Measurements from ENCODE around the gene SUPT16H.
"Not testable (repeated sequence)": the region's sequence is repeated elsewhere in the genome, so short reads cannot be mapped to it uniquely, and the experiment has no call there.

Gene SUPT16H

GRCh38 chr14:21382095-21382494 lies 1.7 kb downstream of the SUPT16H start:
- Histone ChIP-seq H3K9me3 (ENCODE audit: insufficient read depth, low read depth, low read length) (no peaks in the 10 kb centered on the region), H2BK120ac (ENCODE audit: insufficient read depth, low read length, poor library complexity) (no peak overlapping the region), H4K91ac (ENCODE audit: low read depth, low read length) (no peak overlapping the region), H2BK12ac (ENCODE audit: low read length) (no peak overlapping the region), H2AFZ (ENCODE audit: insufficient read depth, low read length, poor library complexity) (no peak overlapping the region), H4K8ac (ENCODE audit: low read depth, low read length) (no peak overlapping the region), H3K9ac (ENCODE audit: low read length) (no peak overlapping the region), H3K79me2 (ENCODE audit: control insufficient read depth, insufficient read depth, low read length, poor library complexity) (peaks cover 15% of the 10 kb centered on the region), H3K14ac (ENCODE audit: low read length) (no peak overlapping the region), H3K4me1 (ENCODE audit: control insufficient read depth in 1 of 2, insufficient read depth in 2 of 2, low read length in 2 of 2) (no peaks in the 10 kb centered on the region), H2AK5ac (ENCODE audit: low read length) (no peak overlapping the region), H3K18ac (ENCODE audit: low read length) (no peak overlapping the region), H2BK5ac (ENCODE audit: low read depth, low read length, poor library complexity) (no peak overlapping the region), H3K4me2 (ENCODE audit: low read length) (no peak overlapping the region), H3K23ac (ENCODE audit: low read length) (no peak overlapping the region), H3K27me3 (ENCODE audit: insufficient read depth, low read length) (no peaks in the 10 kb centered on the region), H3K27ac (ENCODE audit: low read depth, low read length) (no peak overlapping the region), H3K36me3 (ENCODE audit: control insufficient read depth in 1 of 2, insufficient read depth in 2 of 2, low read length in 2 of 2) (peaks cover 12% of the 10 kb centered on the region in 2 experiments), H4K12ac (ENCODE audit: low read depth, low read length) (no peak overlapping the region), H3K79me1 (ENCODE audit: low read length) (peaks cover 9% of the 10 kb centered on the region), H3K4ac (ENCODE audit: low read depth, low read length) (no peak overlapping the region), H3K4me3 (ENCODE audit: low read depth, low read length) (no peak overlapping the region)
- DNase-seq, result no peak

GRCh38 chr14:21379338-21379737 lies 4.5 kb downstream of the SUPT16H start:
- no CpG with 5 or more reads among the region's 6 CpGs for whole genome bisulfite sequencing (ENCODE audit: extremely low coverage, insufficient coverage, insufficient read length)
- peak overlapping the region; percentile 24 for H3K4ac ChIP-seq (ENCODE audit: low read depth, low read length)
- peaks cover 9% of the 10 kb centered on the region for H3K79me1 ChIP-seq (ENCODE audit: low read length)
- no peak overlapping the region for H3K14ac ChIP-seq (ENCODE audit: low read length)
- DNase-seq, result no peak
- no peak overlapping the region for H3K4me2 ChIP-seq (ENCODE audit: low read length)
- no peak overlapping the region for H2BK120ac ChIP-seq (ENCODE audit: insufficient read depth, low read length, poor library complexity)
- H3K4me3 ChIP-seq (ENCODE audit: low read depth, low read length), result no peak overlapping the region
- no peak overlapping the region for H3K18ac ChIP-seq (ENCODE audit: low read length)
- peaks cover 17% of the 10 kb centered on the region for H3K79me2 ChIP-seq (ENCODE audit: control insufficient read depth, insufficient read depth, low read length, poor library complexity)
- H3K27ac ChIP-seq (ENCODE audit: low read depth, low read length), result no peak overlapping the region
- H4K12ac ChIP-seq (ENCODE audit: low read depth, low read length), result no peak overlapping the region
- no peak overlapping the region for H3K9ac ChIP-seq (ENCODE audit: low read length)
- no peak overlapping the region for H2AFZ ChIP-seq (ENCODE audit: insufficient read depth, low read length, poor library complexity)
- no peaks in the 10 kb centered on the region for H3K9me3 ChIP-seq (ENCODE audit: insufficient read depth, low read depth, low read length)
- no peaks in the 10 kb centered on the region for H3K27me3 ChIP-seq (ENCODE audit: insufficient read depth, low read length)
- H3K23ac ChIP-seq (ENCODE audit: low read length), result no peak overlapping the region
- H4K91ac ChIP-seq (ENCODE audit: low read depth, low read length), result no peak overlapping the region
- no peak overlapping the region for H4K8ac ChIP-seq (ENCODE audit: low read depth, low read length)
- no peak overlapping the region for H2BK12ac ChIP-seq (ENCODE audit: low read length)
- H2AK5ac ChIP-seq (ENCODE audit: low read length), result no peak overlapping the region
- H3K4me1 ChIP-seq (ENCODE audit: control insufficient read depth in 1 of 2, insufficient read depth in 2 of 2, low read length in 2 of 2), result no peaks in the 10 kb centered on the region
- H2BK5ac ChIP-seq (ENCODE audit: low read depth, low read length, poor library complexity), result no peak overlapping the region
- peaks cover 2 to 6% of the 10 kb centered on the region in 2 experiments for H3K36me3 ChIP-seq (ENCODE audit: control insufficient read depth in 1 of 2, insufficient read depth in 2 of 2, low read length in 2 of 2)

GRCh38 chr14:21373980-21374379 lies 9.8 kb downstream of the SUPT16H start:
- Histone ChIP-seq H3K9ac (ENCODE audit: low read length) (no peak overlapping the region), H2BK120ac (ENCODE audit: insufficient read depth, low read length, poor library complexity) (no peak overlapping the region), H3K4me3 (ENCODE audit: low read depth, low read length) (no peak overlapping the region), H2BK12ac (ENCODE audit: low read length) (no peak overlapping the region), H3K14ac (ENCODE audit: low read length) (no peak overlapping the region), H4K12ac (ENCODE audit: low read depth, low read length) (no peak overlapping the region), H3K36me3 (ENCODE audit: control insufficient read depth in 1 of 2, insufficient read depth in 2 of 2, low read length in 2 of 2) (peaks cover 10 to 11% of the 10 kb centered on the region in 2 experiments), H3K4ac (ENCODE audit: low read depth, low read length) (no peak overlapping the region), H3K9me3 (ENCODE audit: insufficient read depth, low read depth, low read length) (no peaks in the 10 kb centered on the region), H2AK5ac (ENCODE audit: low read length) (no peak overlapping the region), H3K79me1 (ENCODE audit: low read length) (no peaks in the 10 kb centered on the region), H2AFZ (ENCODE audit: insufficient read depth, low read length, poor library complexity) (no peak overlapping the region), H3K27ac (ENCODE audit: low read depth, low read length) (no peak overlapping the region), H4K91ac (ENCODE audit: low read depth, low read length) (no peak overlapping the region), H3K4me1 (ENCODE audit: control insufficient read depth in 1 of 2, insufficient read depth in 2 of 2, low read length in 2 of 2) (no peaks in the 10 kb centered on the region), H3K4me2 (ENCODE audit: low read length) (no peak overlapping the region), H3K79me2 (ENCODE audit: control insufficient read depth, insufficient read depth, low read length, poor library complexity) (peaks cover 2% of the 10 kb centered on the region), H3K18ac (ENCODE audit: low read length) (no peak overlapping the region), H3K23ac (ENCODE audit: low read length) (no peak overlapping the region), H2BK5ac (ENCODE audit: low read depth, low read length, poor library complexity) (no peak overlapping the region), H3K27me3 (ENCODE audit: insufficient read depth, low read length) (no peaks in the 10 kb centered on the region), H4K8ac (ENCODE audit: low read depth, low read length) (no peak overlapping the region)
- no peak for DNase-seq
- WGBS (ENCODE audit: extremely low coverage, insufficient coverage, insufficient read length), result no CpG with 5 or more reads among the region's 1 CpG

GRCh38 chr14:21372814-21373213 lies 11.0 kb downstream of the SUPT16H start:
- H3K23ac ChIP-seq (ENCODE audit: low read length); H2AK5ac ChIP-seq (ENCODE audit: low read length); H4K91ac ChIP-seq (ENCODE audit: low read depth, low read length); H4K12ac ChIP-seq (ENCODE audit: low read depth, low read length); H2BK12ac ChIP-seq (ENCODE audit: low read length); H2BK120ac ChIP-seq (ENCODE audit: insufficient read depth, low read length, poor library complexity); DNase-seq; H3K14ac ChIP-seq (ENCODE audit: low read length); H3K27me3 ChIP-seq (ENCODE audit: insufficient read depth, low read length); H3K4me3 ChIP-seq (ENCODE audit: low read depth, low read length); H2BK5ac ChIP-seq (ENCODE audit: low read depth, low read length, poor library complexity); H3K9ac ChIP-seq (ENCODE audit: low read length); H4K8ac ChIP-seq (ENCODE audit: low read depth, low read length); H3K4ac ChIP-seq (ENCODE audit: low read depth, low read length); H2AFZ ChIP-seq (ENCODE audit: insufficient read depth, low read length, poor library complexity); H3K9me3 ChIP-seq (ENCODE audit: insufficient read depth, low read depth, low read length); H3K18ac ChIP-seq (ENCODE audit: low read length); H3K4me1 ChIP-seq (ENCODE audit: control insufficient read depth in 1 of 2, insufficient read depth in 2 of 2, low read length in 2 of 2); H3K4me2 ChIP-seq (ENCODE audit: low read length); H3K79me1 ChIP-seq (ENCODE audit: low read length); H3K79me2 ChIP-seq (ENCODE audit: control insufficient read depth, insufficient read depth, low read length, poor library complexity); H3K27ac ChIP-seq (ENCODE audit: low read depth, low read length): not testable (repeated sequence)
- no CpG with 5 or more reads among the region's 1 CpG for WGBS (ENCODE audit: extremely low coverage, insufficient coverage, insufficient read length)
- H3K36me3 ChIP-seq (ENCODE audit: control insufficient read depth in 1 of 2, insufficient read depth in 2 of 2, low read length in 2 of 2), result peaks cover 13 to 16% of the 10 kb centered on the region in 2 experiments
